Glomerular visceral epithelial cell (primary cell): ENCODE measurements around the gene TCERG1L.
"Not testable (repeated sequence)": the region's sequence is repeated elsewhere in the genome, so short reads cannot be mapped to it uniquely, and the experiment has no call there.

Source experiments
- DNase-seq: peaks from one replicate; pipeline ENCODE4 v3.0.0-alpha.2; 2016; ENCODE audit errors: extremely low spot score

Gene TCERG1L

DNA sequence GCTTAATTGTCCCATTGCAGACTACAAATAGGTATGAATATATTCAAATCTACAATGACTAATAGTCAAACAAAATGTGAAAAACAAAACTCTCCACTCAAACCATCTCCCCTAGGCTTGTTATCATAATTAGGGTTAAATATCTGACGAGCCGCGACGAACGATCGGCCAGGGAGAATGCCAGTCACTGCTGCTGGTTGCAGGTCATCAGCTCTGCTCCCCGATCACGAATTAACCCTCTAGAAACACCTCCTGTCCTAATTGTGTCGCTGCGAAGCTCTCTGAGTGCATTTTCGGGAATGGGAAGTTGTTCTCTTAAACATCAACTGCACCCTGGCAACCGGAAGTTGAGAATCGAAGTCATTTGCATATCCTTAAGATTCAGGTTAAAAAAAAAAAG lies 167.3 kb downstream of the TCERG1L start:
- no peak for DNase-seq

DNA sequence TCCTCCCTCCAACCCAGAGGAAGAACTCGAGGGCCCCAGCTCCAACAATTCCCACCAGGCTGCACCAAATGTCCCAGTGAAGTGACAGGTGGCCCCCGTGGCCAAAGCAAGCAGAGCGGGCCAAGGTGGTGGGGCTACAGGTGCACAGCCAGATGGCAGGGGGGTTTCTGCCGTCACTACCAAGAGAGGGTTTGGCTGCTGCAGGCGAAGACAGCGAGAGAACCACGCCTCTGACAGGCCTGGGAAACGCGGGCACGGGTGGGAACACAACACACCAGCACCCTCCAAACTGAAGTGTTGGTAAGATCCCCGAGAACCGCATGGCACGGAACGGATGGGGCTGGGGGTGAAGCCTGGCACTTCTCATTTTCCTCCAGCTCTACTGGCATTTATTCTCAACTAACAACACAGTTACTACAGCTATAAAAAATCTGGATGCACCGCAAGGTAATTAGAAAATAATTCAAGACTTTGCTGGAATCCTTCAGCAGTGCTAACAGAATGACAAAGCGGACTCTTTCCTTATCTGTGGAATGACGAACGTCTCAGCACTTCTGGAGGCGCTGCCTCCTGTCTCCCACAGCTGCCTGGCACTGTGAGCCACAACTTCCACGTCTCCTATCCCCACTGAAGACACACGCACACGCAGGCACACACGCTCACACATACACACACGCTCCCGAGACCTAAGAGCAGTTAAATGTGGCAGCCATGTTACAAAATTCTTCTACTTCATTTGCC lies 167.9 kb downstream of the TCERG1L start:
- DNase-seq: no peak

DNA sequence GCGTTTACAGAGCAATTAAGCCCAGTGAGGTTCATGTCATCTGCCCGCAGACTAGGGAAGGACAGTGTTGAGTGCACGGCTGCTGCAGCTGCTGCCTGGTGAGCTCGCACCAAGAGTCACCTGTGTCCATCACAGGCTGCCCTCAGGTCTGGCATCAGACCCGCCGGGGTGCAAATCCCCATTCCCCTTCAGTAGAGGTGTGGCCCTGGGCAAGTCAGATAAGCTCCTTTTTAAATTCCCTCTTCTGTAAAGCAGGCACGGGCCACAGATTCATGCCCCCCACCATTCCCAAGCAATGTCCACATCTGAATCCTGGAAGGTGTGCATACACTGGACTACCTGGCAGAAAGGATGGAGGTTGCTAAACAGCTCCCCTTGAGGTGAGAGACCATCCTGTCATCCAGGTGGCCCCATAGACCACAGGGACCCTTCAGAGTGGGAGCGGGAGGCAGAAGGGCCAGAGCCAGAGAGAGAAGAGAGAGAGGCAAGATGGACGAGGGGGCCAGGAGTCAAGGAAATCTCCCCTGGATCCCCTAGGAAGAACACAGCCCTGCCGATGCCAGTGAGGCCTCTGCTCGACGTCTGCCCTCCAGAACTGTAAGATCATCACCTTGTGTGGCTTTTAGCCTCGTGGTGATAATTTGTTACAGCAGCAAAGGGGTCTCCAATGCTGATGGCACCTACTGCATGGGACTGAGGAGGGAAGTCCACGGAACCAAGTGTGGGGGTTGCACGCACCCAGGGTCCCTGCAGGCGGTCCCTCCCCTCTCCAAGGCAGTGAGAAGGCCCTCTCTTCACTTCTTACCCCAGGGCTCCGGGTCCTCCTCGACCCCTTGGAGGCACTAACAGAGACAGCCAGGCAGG lies 168.8 kb downstream of the TCERG1L start:
- no peak for DNase-seq

DNA sequence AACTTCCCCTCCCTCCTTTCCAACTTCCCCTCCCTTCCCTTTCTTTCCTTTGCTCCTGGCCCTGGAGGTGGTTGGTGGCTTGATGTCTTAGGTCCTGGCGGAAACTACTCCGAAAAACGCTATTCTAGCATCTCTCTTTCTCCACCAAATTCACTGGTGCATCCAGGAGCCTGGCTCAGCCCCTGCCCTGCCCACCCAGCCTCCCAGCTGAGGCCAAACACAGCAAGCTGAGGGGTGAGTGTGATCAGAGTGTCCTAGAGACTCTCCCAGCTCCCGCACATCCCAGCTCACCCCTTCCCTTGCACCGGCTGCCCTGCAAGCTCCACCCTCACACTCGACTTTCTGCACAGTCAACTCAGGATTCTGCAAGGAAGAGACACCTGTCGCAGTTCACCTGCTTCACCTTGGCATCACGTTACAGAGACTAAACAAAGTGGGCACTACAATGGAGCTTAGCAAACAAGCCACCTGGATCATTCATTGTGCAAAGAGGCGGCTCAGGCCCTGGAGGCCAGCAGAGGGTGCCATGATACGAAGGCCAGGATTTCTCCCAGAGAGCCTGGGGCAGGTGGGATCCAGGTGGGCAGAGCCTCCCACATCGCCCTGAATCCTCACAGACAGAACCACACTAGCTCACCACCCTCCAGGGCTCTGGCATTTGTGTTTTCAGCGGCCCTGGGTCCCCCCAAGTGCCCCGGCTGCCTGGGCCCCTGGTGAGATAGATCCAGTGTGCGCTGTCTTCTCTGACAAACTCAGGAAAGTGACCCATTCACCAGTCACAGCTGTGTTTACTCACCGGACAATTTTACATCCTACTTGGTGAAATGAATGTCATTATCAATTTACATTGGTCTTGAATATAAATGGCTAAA lies 169.6 kb downstream of the TCERG1L start:
- DNase-seq: no peak

GRCh38 chr10:131141207-131141606 lies 170.3 kb downstream of the TCERG1L start:
- DNase-seq: no peak

DNA sequence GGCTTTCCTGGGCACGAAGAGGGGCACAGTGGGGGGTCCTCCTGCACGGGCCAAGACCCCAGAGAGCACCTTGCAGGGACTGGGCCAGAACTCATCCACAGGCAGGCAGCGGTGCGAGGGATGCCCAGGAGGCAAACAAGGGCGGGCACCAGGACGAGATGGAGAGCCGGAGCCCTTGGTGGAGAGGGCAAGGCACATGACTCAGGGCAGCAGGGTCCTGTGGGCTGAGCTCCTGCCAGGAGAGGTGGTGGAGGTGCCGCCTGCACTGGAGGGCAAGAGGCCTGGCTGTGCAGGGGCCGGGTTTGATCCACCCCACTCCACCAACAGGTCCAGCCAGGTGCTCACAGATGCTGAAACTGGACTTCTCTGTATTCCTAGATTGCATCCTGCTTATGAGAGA lies 170.9 kb downstream of the TCERG1L start:
- DNase-seq: no peak

DNA sequence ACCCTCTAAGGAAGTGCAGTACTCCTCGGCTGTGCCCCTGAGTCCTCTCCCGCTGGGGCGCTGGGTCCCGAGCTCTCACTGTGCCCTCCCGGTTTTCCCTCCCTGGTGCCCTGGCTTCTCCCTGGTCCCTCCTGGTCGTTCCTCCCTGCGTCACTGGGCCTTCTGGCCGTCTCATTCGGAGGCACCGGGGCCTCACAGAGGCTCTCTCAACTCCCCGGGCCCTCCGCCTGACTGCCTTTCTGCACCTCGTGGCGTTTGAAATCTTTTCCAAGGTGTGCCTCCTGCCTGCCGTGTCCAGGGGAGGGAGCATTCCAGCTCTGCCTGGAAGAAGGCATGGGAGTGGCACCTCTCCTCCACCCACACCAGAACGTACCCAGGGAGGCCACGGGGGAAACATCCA lies 174.3 kb downstream of the TCERG1L start:
- no peak for DNase-seq

DNA sequence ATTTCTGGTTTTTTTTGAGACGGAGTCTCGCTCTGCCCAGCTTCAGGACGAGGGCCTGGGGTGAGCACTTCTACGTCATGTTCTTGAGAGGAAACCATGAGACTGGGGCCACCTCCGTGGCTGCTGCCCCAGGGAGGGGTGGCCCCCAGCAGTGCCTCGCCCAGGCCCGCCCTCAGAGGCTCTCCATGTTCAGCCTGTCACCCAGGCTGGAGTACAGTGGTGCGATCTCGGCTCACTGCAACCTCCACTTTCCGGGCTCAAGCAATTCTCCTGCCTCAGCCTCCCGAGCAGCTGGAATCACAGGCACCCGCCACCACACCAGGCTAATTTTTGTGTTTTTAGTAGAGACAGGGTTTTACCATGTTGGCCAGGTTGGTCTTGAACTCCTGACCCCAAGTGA lies 175.2 kb downstream of the TCERG1L start:
- not testable (repeated sequence) for DNase-seq

DNA sequence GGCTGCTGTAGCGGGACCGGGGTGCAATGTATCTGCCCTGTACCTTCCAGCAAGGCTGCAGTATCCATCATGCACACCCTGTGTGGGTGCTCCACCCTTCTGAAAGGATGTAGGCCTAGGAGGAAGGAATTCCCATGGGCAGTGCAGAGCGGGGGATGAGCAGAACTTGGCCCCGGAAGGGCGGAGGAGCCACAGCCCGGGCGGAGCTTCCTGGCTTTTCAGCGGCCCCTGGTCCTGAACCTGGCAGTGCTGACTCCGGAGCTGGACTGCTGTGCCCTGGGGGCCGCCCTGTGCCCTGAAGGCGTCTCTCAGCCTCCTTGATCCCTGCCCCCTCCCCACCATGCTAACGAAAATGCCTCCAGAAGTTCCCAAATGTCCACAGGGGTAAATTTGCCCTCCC lies 175.8 kb downstream of the TCERG1L start:
- DNase-seq: no peak

DNA sequence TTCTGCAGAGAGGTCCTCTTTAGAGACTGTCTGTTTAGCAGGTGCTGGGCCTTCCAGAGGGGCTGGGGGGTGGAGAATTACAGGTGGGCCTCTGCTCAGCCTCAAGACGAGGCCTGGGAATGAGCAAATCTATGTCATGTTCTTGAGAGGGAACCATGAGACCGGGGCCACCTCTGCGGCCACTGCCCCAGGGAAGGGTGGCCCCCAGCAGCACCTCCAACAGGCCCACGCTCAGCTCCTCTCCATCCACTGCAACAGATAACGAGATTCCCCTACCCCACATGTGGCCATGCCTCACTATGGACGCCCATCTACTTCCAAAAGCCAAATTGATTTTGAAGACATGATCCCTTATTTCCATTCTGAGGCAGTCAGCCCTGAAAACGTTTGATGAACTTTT lies 176.9 kb downstream of the TCERG1L start:
- DNase-seq: no peak

- DNase-seq: no peak
Measured at GRCh38 chr10:131134001-131134576, 177.4 kb downstream of the TCERG1L start.

DNA sequence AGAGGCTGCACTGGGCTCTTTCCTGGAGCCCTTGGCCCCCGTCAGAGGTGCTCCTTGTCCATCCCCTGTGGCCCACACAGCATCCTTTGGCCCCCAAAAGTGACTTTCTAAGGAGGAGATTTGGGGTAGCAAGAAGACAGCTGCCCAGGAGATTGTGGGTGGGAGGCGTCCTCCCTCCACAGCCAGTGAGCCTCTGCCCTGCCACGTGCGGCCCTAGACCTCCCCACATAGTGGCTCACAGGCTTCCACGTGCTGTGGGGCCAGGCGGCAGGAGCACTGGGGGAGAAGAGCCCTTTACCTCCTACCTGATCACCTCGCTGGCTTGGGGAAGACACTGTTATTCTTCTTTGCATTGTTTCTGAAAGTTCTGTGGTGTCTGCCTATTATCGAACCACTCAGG lies 178.8 kb downstream of the TCERG1L start:
- DNase-seq: no peak

DNA sequence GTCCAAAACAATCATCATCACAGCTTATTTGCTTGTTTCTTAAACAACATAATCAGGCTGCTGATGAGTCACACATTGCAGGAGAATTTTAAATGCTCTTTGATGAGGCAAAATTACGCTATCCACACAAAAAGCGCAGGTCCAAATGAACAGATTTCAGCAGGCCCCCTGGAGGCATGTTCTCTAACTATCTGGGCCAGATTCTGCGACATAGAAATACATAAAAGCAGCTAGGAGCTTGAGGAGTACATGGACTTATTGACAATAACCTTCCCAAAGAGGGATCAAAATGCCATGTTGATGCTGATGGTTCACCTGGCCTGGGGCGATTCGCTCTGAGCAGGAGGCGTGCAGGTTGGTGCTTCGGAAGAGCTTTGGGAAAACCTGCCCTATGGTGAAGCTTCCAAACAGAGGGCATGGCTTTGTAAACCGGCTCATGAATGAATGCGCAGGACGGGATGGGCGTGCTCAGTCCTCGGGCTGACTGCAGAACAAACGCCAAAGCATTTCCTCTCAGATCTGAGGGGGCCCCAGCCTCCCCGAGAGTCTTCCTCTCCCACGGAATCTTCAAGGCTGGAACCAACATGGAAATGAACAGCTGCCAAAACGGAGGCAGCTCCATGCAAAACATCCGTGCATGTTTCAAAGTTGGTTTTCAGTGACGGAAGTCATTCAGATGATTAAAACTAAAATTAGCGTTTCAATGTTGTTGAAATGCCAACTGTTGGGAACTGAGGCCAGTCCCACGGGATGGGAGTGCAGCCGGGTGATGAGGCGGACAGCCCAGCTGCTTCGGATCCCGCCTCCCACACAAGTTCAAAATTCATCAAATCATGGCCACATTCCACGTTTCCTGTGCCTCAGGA lies 179.6 kb downstream of the TCERG1L start:
- DNase-seq: no peak

DNA sequence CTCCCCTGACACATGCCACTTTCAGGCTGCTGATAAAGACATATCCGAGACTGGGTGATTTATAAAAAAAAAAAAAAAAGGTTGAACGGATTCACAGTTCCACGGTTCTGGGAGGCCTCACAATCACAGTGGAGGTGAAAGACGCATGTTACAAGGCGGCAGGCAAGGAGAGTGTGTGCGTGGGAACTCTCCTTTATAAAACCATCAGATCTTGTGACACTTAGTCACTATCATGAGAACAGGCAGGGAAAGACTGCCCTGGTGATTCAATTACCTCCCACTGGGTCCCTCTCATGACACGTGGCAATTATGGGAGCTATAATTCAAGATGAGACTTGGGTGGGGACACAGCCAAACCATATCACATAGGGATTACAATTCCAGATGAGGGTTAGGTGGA lies 181.5 kb downstream of the TCERG1L start:
- DNase-seq: no peak

DNA sequence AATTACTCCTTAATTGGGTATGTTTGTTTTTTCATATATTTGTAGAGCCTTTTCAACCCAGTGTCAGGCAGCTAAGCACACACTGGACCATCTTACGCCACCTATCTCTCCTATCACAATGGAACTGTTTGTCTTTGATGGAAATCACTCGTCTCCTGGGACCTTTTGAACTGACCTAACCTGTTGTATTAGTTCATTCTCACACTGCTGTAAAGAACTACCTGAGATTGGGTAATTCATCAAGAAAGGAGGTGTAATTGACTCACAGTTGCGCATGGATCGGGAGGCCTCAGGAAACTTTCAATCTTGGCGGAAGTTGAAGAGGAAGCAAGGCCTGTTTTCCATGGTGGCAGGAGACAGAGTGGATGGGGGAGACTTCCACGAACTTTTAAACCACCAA lies 182.0 kb downstream of the TCERG1L start:
- no peak for DNase-seq

DNA sequence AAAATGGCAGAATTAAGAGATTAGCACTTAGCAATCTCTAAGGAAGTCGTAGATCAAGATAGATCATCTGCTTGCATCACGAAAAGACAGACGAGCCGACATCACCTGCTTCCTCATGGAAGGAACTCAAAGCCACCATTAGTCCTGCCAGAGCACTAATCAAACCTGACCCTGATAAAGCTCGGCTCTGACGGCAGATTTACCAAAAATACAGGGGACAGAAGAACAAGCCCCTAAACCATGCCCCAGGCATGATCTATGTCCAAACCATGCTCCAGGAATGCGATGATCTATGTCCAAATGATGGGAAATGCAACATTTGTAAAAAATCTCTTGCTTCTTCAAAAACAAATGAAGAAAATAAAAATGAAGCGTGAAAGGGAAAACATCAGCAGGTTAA lies 182.8 kb downstream of the TCERG1L start:
- DNase-seq: no peak

- no peak for DNase-seq
Measured at GRCh38 chr10:131127610-131128009, 183.9 kb downstream of the TCERG1L start.

DNA sequence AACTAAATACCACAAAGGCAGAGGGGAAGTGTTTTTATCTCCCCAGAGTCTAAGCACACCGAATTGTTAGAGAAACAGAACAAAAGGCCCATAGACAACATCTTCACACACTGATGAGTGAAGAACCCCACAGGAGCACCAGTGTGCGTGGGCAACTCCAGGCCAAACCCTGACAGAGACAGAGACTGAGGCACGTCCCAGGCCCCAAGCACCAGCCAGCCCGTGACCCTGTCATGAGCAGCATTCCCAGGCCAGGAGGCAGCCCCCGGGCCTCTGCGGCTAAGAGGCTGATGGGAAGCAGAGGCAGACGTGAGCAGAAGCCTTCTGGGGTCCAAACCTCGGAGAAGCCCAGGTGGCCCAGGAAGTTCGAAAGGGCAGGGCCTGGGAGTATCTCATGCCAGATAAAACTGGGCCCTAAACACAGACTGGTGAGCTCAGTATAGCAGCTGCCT lies 184.4 kb downstream of the TCERG1L start:
- DNase-seq: no peak

DNA sequence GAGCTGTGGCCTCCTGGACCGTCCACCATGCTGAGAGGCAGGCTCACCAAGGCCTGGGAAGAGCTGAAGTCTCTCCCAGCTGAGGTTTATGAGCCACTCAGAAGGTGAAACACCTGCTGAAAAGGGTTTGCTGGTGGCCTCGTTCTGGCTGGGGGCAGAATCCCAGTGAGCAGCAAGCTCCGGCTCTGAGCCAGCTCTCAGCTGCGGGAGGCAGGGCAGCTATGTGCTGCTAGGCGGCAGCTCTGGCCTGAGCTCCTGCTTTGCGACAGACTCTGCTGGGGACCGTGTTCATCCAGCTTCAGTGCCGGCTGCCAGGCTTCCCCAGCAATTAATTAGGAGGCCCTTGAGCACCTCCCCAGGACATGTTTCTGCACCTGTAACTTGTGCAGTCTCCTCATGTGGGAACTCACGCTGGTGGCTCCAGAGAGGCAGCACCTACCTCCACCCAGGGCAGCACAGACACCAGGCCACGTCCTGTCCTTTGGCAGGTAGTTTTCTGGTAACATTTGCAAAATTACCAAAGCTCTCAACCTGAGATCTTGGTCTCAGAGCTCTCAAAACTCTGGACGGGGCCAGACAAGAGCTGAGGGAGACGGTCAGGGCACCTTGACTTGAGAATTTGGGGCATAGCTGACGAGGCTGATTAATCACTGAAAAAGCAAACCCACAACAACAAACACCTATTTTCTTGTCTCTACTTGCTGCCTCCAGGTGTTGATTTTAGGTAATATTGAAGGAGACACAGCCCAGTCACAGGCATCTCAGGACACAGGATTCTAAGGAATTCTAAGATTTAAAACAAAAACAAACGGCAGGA lies 185.0 kb downstream of the TCERG1L start:
- no peak for DNase-seq
